ENCODE results near the gene LCN2.

The LCN2 gene

GRCh38 chr9:128149001-128149701 is at the start of gene LCN2:
Gene LCN2, plus strand, starts transcription at chr9:128149453. Its CDS starts 73 bp downstream, at chr9:128149526.
- TF ChIP-seq CTCF (IDR thresholded peaks at IDR 0.05; ENCODE audit: insufficient read depth, low read length, poor library complexity, severe bottlenecking): no peak
- no peak for TF ChIP-seq EZH2phosphoT487 (conservative IDR thresholded peaks at IDR 0.05; ENCODE audit: low read length)
- H3K79me2 ChIP-seq (ENCODE audit: insufficient read depth, low read length): no peaks in the 10 kb centered on the region
- no peaks in the 10 kb centered on the region for H3K9me2 ChIP-seq (replicated peaks; ENCODE audit: insufficient read depth, low read length)
- H3F3A ChIP-seq (ENCODE audit: insufficient read depth): no peaks in the 10 kb centered on the region
- no peaks in the 10 kb centered on the region for H3K36me3 ChIP-seq (ENCODE audit: low read length)
- H4K20me1 ChIP-seq (ENCODE audit: low read depth, low read length): no peaks in the 10 kb centered on the region
- no peak within 1 kb of the TSS for H2AFZ ChIP-seq (ENCODE audit: low read depth, low read length, severe bottlenecking)
- no peaks in the 10 kb centered on the region for H3K9me3 ChIP-seq (ENCODE audit: insufficient read depth, low read length)
- H3K4me2 ChIP-seq (ENCODE audit: low read depth, low read length, poor library complexity, severe bottlenecking): no peak within 1 kb of the TSS
- H3K9ac ChIP-seq (ENCODE audit: low read length): no peak within 1 kb of the TSS
- no peak within 1 kb of the TSS for H3K4me3 ChIP-seq (ENCODE audit: insufficient read depth, low read length, poor library complexity, severe bottlenecking)
- H3K27me3 ChIP-seq (ENCODE audit: low read length): no peaks in the 10 kb centered on the region
- no peak within 1 kb of the TSS for H3K27ac ChIP-seq (ENCODE audit: low read depth, low read length)

GRCh38 chr9:128099932-128100491 is 49.2 kb upstream of the LCN2 start:
- no peaks in the 10 kb centered on the region for H3K9me2 ChIP-seq (replicated peaks; ENCODE audit: insufficient read depth, low read length)
- TF ChIP-seq EZH2phosphoT487 (conservative IDR thresholded peaks at IDR 0.05; ENCODE audit: low read length) (no peak), CTCF (IDR thresholded peaks at IDR 0.05; ENCODE audit: insufficient read depth, low read length, poor library complexity, severe bottlenecking) (no peak)
- no peak overlapping the region for H3K27ac ChIP-seq (ENCODE audit: low read depth, low read length)
- no peak overlapping the region for H3K9ac ChIP-seq (ENCODE audit: low read length)
- H2AFZ ChIP-seq (ENCODE audit: low read depth, low read length, severe bottlenecking): no peak overlapping the region
- H3F3A ChIP-seq (ENCODE audit: insufficient read depth): no peaks in the 10 kb centered on the region
- no peak overlapping the region for H3K4me2 ChIP-seq (ENCODE audit: low read depth, low read length, poor library complexity, severe bottlenecking)
- no peak overlapping the region for H3K4me3 ChIP-seq (ENCODE audit: insufficient read depth, low read length, poor library complexity, severe bottlenecking)
- no peaks in the 10 kb centered on the region for H3K9me3 ChIP-seq (ENCODE audit: insufficient read depth, low read length)
- H3K27me3 ChIP-seq (ENCODE audit: low read length): no peaks in the 10 kb centered on the region
- no peaks in the 10 kb centered on the region for H3K36me3 ChIP-seq (ENCODE audit: low read length)
- H3K79me2 ChIP-seq (ENCODE audit: insufficient read depth, low read length): peaks cover 44% of the 10 kb centered on the region
- H4K20me1 ChIP-seq (ENCODE audit: low read depth, low read length): no peaks in the 10 kb centered on the region

GRCh38 chr9:128100581-128100980 is 48.7 kb upstream of the LCN2 start:
- Histone ChIP-seq H3K9me3 (ENCODE audit: insufficient read depth, low read length) (no peaks in the 10 kb centered on the region), H3K79me2 (ENCODE audit: insufficient read depth, low read length) (peaks cover 39% of the 10 kb centered on the region), H3K27me3 (ENCODE audit: low read length) (no peaks in the 10 kb centered on the region), H3K4me3 (ENCODE audit: insufficient read depth, low read length, poor library complexity, severe bottlenecking) (no peak overlapping the region), H3K4me2 (ENCODE audit: low read depth, low read length, poor library complexity, severe bottlenecking) (no peak overlapping the region), H3K27ac (ENCODE audit: low read depth, low read length) (no peak overlapping the region), H4K20me1 (ENCODE audit: low read depth, low read length) (no peaks in the 10 kb centered on the region), H3K36me3 (ENCODE audit: low read length) (no peaks in the 10 kb centered on the region), H3K9ac (ENCODE audit: low read length) (no peak overlapping the region), H2AFZ (ENCODE audit: low read depth, low read length, severe bottlenecking) (no peak overlapping the region), H3K9me2 (replicated peaks; ENCODE audit: insufficient read depth, low read length) (no peaks in the 10 kb centered on the region), H3F3A (ENCODE audit: insufficient read depth) (no peaks in the 10 kb centered on the region)
- TF ChIP-seq EZH2phosphoT487 (conservative IDR thresholded peaks at IDR 0.05; ENCODE audit: low read length) (no peak), CTCF (IDR thresholded peaks at IDR 0.05; ENCODE audit: insufficient read depth, low read length, poor library complexity, severe bottlenecking) (no peak)
